ENCODE results near the gene FRMD3.

Gene FRMD3

DNA sequence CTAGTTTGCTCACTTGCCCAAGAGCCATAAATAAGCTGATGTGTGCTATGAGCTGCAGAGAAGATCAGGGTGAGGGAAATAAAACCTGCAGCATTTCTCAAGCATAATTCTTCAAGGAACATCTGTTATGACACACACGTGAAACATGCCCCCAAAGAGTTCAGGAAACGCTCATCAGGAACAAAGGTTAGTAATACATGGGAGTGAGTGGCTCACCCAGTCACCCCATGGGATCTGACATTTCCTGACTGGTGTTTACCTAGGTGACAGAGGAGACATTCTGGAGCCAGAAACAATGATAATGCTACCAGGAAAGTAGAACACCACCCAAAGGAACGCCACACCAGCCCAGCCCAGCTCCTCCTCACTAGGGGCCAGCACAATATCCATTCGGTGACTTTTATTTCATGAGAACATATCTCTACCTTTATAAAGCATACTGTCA, 66.0 kb downstream of the FRMD3 start:
- Histone ChIP-seq H3K27me3 (ENCODE audit: control insufficient read depth in 1 of 2, insufficient read depth in 1 of 2, low read length in 2 of 2) (no peaks in the 10 kb centered on the region), H3K9me3 (ENCODE audit: control insufficient read depth, low read length) (no peaks in the 10 kb centered on the region), H3K79me1 (replicated peaks; ENCODE audit: low read length, poor library complexity, severe bottlenecking) (no peaks in the 10 kb centered on the region), H3K4me2 (ENCODE audit: low read length, poor library complexity, severe bottlenecking) (no peak overlapping the region), H2BK120ac (ENCODE audit: low read depth, low read length) (no peak overlapping the region), H3K4ac (ENCODE audit: low read depth in 1 of 2, low read length in 2 of 2) (no peak overlapping the region), H3K36me3 (ENCODE audit: control insufficient read depth in 1 of 2, insufficient read depth in 2 of 2, low read depth in 1 of 2, low read length in 2 of 2) (no peaks in the 10 kb centered on the region), H4K8ac (ENCODE audit: low read length) (no peak overlapping the region), H2AFZ (ENCODE audit: low read depth, low read length) (no peak overlapping the region), H3K18ac (ENCODE audit: low read depth in 1 of 2, low read length in 2 of 2) (no peak overlapping the region), H2BK12ac (ENCODE audit: low read length in 2 of 2) (no peak overlapping the region), H3K9ac (ENCODE audit: low read length) (no peak overlapping the region), H2AK5ac (ENCODE audit: low read length, severe bottlenecking) (no peak overlapping the region), H3K14ac (ENCODE audit: low read length in 2 of 2) (no peak overlapping the region), H3K23ac (ENCODE audit: low read length in 2 of 2) (no peak overlapping the region), H3K4me3 (ENCODE audit: insufficient read depth in 1 of 2, low read depth in 1 of 2, low read length in 2 of 2) (no peak overlapping the region), H4K91ac (ENCODE audit: low read length) (no peak overlapping the region), H3K4me1 (ENCODE audit: control insufficient read depth, insufficient read depth, low read depth, low read length) (no peaks in the 10 kb centered on the region), H2BK15ac (ENCODE audit: low read depth, poor library complexity, severe bottlenecking) (no peak overlapping the region), H3K27ac (ENCODE audit: low read length, poor library complexity, severe bottlenecking) (no peak overlapping the region), H2BK5ac (ENCODE audit: low read depth, low read length, poor library complexity, severe bottlenecking) (no peak overlapping the region)
- no peak for DNase-seq
- no CpG with 5 or more reads among the region's 4 CpGs for WGBS

GRCh38 chr9:83471241-83471640, 67.0 kb downstream of the FRMD3 start:
- no peaks in the 10 kb centered on the region for H3K36me3 ChIP-seq (ENCODE audit: control insufficient read depth in 1 of 2, insufficient read depth in 2 of 2, low read depth in 1 of 2, low read length in 2 of 2)
- H3K27me3 ChIP-seq (ENCODE audit: control insufficient read depth in 1 of 2, insufficient read depth in 1 of 2, low read length in 2 of 2), result no peaks in the 10 kb centered on the region
- no peak overlapping the region for H3K4me3 ChIP-seq (ENCODE audit: insufficient read depth in 1 of 2, low read depth in 1 of 2, low read length in 2 of 2)
- H4K91ac ChIP-seq (ENCODE audit: low read length), result no peak overlapping the region
- DNase-seq, result no peak
- H2BK5ac ChIP-seq (ENCODE audit: low read depth, low read length, poor library complexity, severe bottlenecking), result no peak overlapping the region
- 92% methylated on average over 4 of the region's 4 CpGs for WGBS
- no peaks in the 10 kb centered on the region for H3K4me1 ChIP-seq (ENCODE audit: control insufficient read depth, insufficient read depth, low read depth, low read length)
- H3K9ac ChIP-seq (ENCODE audit: low read length), result no peak overlapping the region
- H4K8ac ChIP-seq (ENCODE audit: low read length), result no peak overlapping the region
- no peaks in the 10 kb centered on the region for H3K79me1 ChIP-seq (replicated peaks; ENCODE audit: low read length, poor library complexity, severe bottlenecking)
- H3K4ac ChIP-seq (ENCODE audit: low read depth in 1 of 2, low read length in 2 of 2), result no peak overlapping the region
- H3K14ac ChIP-seq (ENCODE audit: low read length in 2 of 2), result no peak overlapping the region
- H2BK12ac ChIP-seq (ENCODE audit: low read length in 2 of 2), result no peak overlapping the region
- peak overlapping the region in 1 of 2 experiments; percentile 49 for H3K23ac ChIP-seq (ENCODE audit: low read length in 2 of 2)
- H2AK5ac ChIP-seq (ENCODE audit: low read length, severe bottlenecking), result no peak overlapping the region
- H2BK15ac ChIP-seq (ENCODE audit: low read depth, poor library complexity, severe bottlenecking), result no peak overlapping the region
- no peak overlapping the region for H3K18ac ChIP-seq (ENCODE audit: low read depth in 1 of 2, low read length in 2 of 2)
- no peaks in the 10 kb centered on the region for H3K9me3 ChIP-seq (ENCODE audit: control insufficient read depth, low read length)
- H2BK120ac ChIP-seq (ENCODE audit: low read depth, low read length), result no peak overlapping the region
- H2AFZ ChIP-seq (ENCODE audit: low read depth, low read length), result no peak overlapping the region
- no peak overlapping the region for H3K27ac ChIP-seq (ENCODE audit: low read length, poor library complexity, severe bottlenecking)
- H3K4me2 ChIP-seq (ENCODE audit: low read length, poor library complexity, severe bottlenecking), result no peak overlapping the region

DNA sequence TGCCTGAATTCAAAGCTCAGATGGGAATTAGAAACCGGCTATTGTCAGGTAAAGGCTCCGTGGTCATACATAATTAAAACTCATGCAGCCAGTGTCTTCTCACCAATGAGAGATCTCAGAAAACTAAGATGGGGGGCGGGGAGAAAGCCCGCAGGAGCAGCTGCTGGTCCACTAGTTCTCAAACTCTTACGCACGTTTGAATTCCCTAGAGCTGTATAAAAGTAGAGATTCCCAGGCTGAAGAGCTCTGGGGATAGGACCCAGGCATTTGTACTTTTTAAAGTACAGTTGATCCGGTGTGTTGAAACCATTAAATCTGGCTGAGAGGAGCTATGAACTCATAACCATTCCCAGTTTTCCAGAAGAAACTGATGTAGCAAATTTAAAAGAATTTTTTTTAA, 68.5 kb downstream of the FRMD3 start:
- Histone ChIP-seq H3K27me3 (ENCODE audit: control insufficient read depth in 1 of 2, insufficient read depth in 1 of 2, low read length in 2 of 2) (no peaks in the 10 kb centered on the region), H2BK120ac (ENCODE audit: low read depth, low read length) (no peak overlapping the region), H3K18ac (ENCODE audit: low read depth in 1 of 2, low read length in 2 of 2) (no peak overlapping the region), H3K4me3 (ENCODE audit: insufficient read depth in 1 of 2, low read depth in 1 of 2, low read length in 2 of 2) (no peak overlapping the region), H2BK12ac (ENCODE audit: low read length in 2 of 2) (no peak overlapping the region), H2AK5ac (ENCODE audit: low read length, severe bottlenecking) (no peak overlapping the region), H4K8ac (ENCODE audit: low read length) (no peak overlapping the region), H3K4me1 (ENCODE audit: control insufficient read depth, insufficient read depth, low read depth, low read length) (no peaks in the 10 kb centered on the region), H3K4ac (ENCODE audit: low read depth in 1 of 2, low read length in 2 of 2) (no peak overlapping the region), H3K27ac (ENCODE audit: low read length, poor library complexity, severe bottlenecking) (no peak overlapping the region), H3K79me1 (replicated peaks; ENCODE audit: low read length, poor library complexity, severe bottlenecking) (no peaks in the 10 kb centered on the region), H3K23ac (ENCODE audit: low read length in 2 of 2) (no peak overlapping the region), H3K14ac (ENCODE audit: low read length in 2 of 2) (no peak overlapping the region), H3K9me3 (ENCODE audit: control insufficient read depth, low read length) (no peaks in the 10 kb centered on the region), H4K91ac (ENCODE audit: low read length) (no peak overlapping the region), H3K36me3 (ENCODE audit: control insufficient read depth in 1 of 2, insufficient read depth in 2 of 2, low read depth in 1 of 2, low read length in 2 of 2) (no peaks in the 10 kb centered on the region), H2BK5ac (ENCODE audit: low read depth, low read length, poor library complexity, severe bottlenecking) (no peak overlapping the region), H3K4me2 (ENCODE audit: low read length, poor library complexity, severe bottlenecking) (no peak overlapping the region), H3K9ac (ENCODE audit: low read length) (no peak overlapping the region), H2BK15ac (ENCODE audit: low read depth, poor library complexity, severe bottlenecking) (no peak overlapping the region), H2AFZ (ENCODE audit: low read depth, low read length) (no peak overlapping the region)
- 64% methylated on average over 6 of the region's 7 CpGs for WGBS
- DNase-seq, result no peak

- Histone ChIP-seq H2BK120ac (ENCODE audit: low read depth, low read length) (no peak overlapping the region), H4K8ac (ENCODE audit: low read length) (no peak overlapping the region), H4K91ac (ENCODE audit: low read length) (no peak overlapping the region), H3K23ac (ENCODE audit: low read length in 2 of 2) (no peak overlapping the region), H2AFZ (ENCODE audit: low read depth, low read length) (no peak overlapping the region), H3K27ac (ENCODE audit: low read length, poor library complexity, severe bottlenecking) (no peak overlapping the region), H3K4me3 (ENCODE audit: insufficient read depth in 1 of 2, low read depth in 1 of 2, low read length in 2 of 2) (no peak overlapping the region), H3K9ac (ENCODE audit: low read length) (no peak overlapping the region), H2BK5ac (ENCODE audit: low read depth, low read length, poor library complexity, severe bottlenecking) (no peak overlapping the region), H2BK15ac (ENCODE audit: low read depth, poor library complexity, severe bottlenecking) (no peak overlapping the region), H3K18ac (ENCODE audit: low read depth in 1 of 2, low read length in 2 of 2) (no peak overlapping the region), H2BK12ac (ENCODE audit: low read length in 2 of 2) (no peak overlapping the region), H3K79me1 (replicated peaks; ENCODE audit: low read length, poor library complexity, severe bottlenecking) (no peaks in the 10 kb centered on the region), H3K4ac (ENCODE audit: low read depth in 1 of 2, low read length in 2 of 2) (no peak overlapping the region), H3K36me3 (ENCODE audit: control insufficient read depth in 1 of 2, insufficient read depth in 2 of 2, low read depth in 1 of 2, low read length in 2 of 2) (no peaks in the 10 kb centered on the region), H3K4me2 (ENCODE audit: low read length, poor library complexity, severe bottlenecking) (no peak overlapping the region), H2AK5ac (ENCODE audit: low read length, severe bottlenecking) (no peak overlapping the region), H3K27me3 (ENCODE audit: control insufficient read depth in 1 of 2, insufficient read depth in 1 of 2, low read length in 2 of 2) (no peaks in the 10 kb centered on the region), H3K9me3 (ENCODE audit: control insufficient read depth, low read length) (no peaks in the 10 kb centered on the region), H3K4me1 (ENCODE audit: control insufficient read depth, insufficient read depth, low read depth, low read length) (no peaks in the 10 kb centered on the region), H3K14ac (ENCODE audit: low read length in 2 of 2) (no peak overlapping the region)
- WGBS, result 75% methylated on average over 3 of the region's 3 CpGs
- DNase-seq, result no peak
Measured at GRCh38 chr9:83468821-83469220, 69.4 kb downstream of the FRMD3 start.
